Measurements from ENCODE around the gene C6orf89.

Gene C6orf89

DNA sequence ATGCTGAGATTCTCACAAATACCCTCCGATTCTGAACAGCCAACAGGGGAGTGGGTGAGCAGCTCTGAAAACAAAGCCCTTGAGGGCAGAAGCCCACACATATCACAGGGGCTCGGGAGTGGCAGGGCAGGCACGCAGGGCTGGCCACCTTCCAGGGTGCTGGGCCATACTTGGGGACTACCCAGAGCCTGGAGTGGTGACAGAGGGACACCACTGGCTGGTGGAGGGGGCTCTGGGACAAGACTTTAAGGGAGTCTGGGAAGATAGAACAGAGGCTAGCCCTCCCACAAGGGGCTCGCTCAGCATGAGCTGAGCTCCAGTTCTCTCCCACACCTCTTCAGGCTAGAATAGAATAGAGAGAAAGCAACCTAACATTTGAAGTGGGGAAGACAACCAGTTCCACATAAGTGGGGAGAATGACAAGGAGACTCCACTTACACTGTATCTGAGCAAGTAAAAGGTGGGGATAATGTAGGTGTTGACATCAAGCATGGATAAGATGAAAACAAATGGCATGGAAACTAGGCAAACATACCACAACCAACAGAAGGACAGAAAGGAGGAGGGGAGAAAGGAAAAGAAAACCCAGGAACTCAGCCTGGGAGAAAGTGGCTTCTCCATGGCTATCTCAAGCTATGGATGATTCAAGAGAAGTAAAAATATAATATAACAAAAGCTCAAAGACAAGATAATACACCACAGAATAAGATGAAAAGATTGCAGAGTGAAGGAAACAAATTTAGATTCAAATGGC lies 18.1 kb upstream of the C6orf89 start:
- Histone ChIP-seq H3K4me3 (no peak overlapping the region), H3K27ac (no peak overlapping the region), H3K9ac (ENCODE audit: insufficient read length) (no peak overlapping the region), H3K36me3 (ENCODE audit: insufficient read depth, low read length) (peaks cover 90% of the 10 kb centered on the region), H3K9me3 (ENCODE audit: low read depth, low read length) (no peaks in the 10 kb centered on the region)
- TF ChIP-seq EZH2 (IDR thresholded peaks at IDR 0.05): no peak
- DNase-seq (ENCODE audit: low read depth, low spot score): no peak

- Histone ChIP-seq H3K36me3 (ENCODE audit: insufficient read depth, low read length) (peaks cover 58% of the 10 kb centered on the region), H3K9ac (ENCODE audit: insufficient read length) (no peak overlapping the region), H3K4me3 (no peak overlapping the region), H3K27ac (no peak overlapping the region), H3K9me3 (ENCODE audit: low read depth, low read length) (no peaks in the 10 kb centered on the region)
- DNase-seq (ENCODE audit: low read depth, low spot score): no peak
- TF ChIP-seq POLR2AphosphoS5 (IDR thresholded peaks at IDR 0.05; ENCODE audit: borderline replicate concordance, low read depth, low read length) (no peak), EZH2 (IDR thresholded peaks at IDR 0.05) (no peak), FOXP2 (optimal IDR thresholded peaks at IDR 0.05; ENCODE audit: control extremely low read depth, extremely low read length, insufficient read depth) (no peak)
These were observed 14.1 kb upstream of the C6orf89 start for GRCh38 chr6:36871686-36872085.

- no peak overlapping the region for H3K27ac ChIP-seq
- H3K36me3 ChIP-seq (ENCODE audit: insufficient read depth, low read length): peaks cover 44% of the 10 kb centered on the region
- no peaks in the 10 kb centered on the region for H3K9me3 ChIP-seq (ENCODE audit: low read depth, low read length)
- no peak for TF ChIP-seq EZH2 (IDR thresholded peaks at IDR 0.05)
- no peak for TF ChIP-seq POLR2AphosphoS5 (IDR thresholded peaks at IDR 0.05; ENCODE audit: borderline replicate concordance, low read depth, low read length)
- no peak for TF ChIP-seq FOXP2 (optimal IDR thresholded peaks at IDR 0.05; ENCODE audit: control extremely low read depth, extremely low read length, insufficient read depth)
- no peak for DNase-seq (ENCODE audit: low read depth, low spot score)
- peak overlapping the region; percentile 90 for H3K4me3 ChIP-seq
- peak overlapping the region; percentile 98 for H3K9ac ChIP-seq (ENCODE audit: insufficient read length)
These were observed 12.6 kb upstream of the C6orf89 start for GRCh38 chr6:36873115-36873514.

GRCh38 chr6:36873612-36874442 lies 11.9 kb upstream of the C6orf89 start:
- peak overlapping the region; percentile 98 for H3K9ac ChIP-seq (ENCODE audit: insufficient read length)
- H3K9me3 ChIP-seq (ENCODE audit: low read depth, low read length): no peaks in the 10 kb centered on the region
- no peak for DNase-seq (ENCODE audit: low read depth, low spot score)
- peak overlapping the region; percentile 98 for H3K27ac ChIP-seq
- peaks cover 40% of the 10 kb centered on the region for H3K36me3 ChIP-seq (ENCODE audit: insufficient read depth, low read length)
- no peak for TF ChIP-seq EZH2 (IDR thresholded peaks at IDR 0.05)
- no peak for TF ChIP-seq FOXP2 (optimal IDR thresholded peaks at IDR 0.05; ENCODE audit: control extremely low read depth, extremely low read length, insufficient read depth)
- TF ChIP-seq POLR2AphosphoS5 (IDR thresholded peaks at IDR 0.05; ENCODE audit: borderline replicate concordance, low read depth, low read length): no peak
- H3K4me3 ChIP-seq: peak overlapping the region; percentile 90

DNA sequence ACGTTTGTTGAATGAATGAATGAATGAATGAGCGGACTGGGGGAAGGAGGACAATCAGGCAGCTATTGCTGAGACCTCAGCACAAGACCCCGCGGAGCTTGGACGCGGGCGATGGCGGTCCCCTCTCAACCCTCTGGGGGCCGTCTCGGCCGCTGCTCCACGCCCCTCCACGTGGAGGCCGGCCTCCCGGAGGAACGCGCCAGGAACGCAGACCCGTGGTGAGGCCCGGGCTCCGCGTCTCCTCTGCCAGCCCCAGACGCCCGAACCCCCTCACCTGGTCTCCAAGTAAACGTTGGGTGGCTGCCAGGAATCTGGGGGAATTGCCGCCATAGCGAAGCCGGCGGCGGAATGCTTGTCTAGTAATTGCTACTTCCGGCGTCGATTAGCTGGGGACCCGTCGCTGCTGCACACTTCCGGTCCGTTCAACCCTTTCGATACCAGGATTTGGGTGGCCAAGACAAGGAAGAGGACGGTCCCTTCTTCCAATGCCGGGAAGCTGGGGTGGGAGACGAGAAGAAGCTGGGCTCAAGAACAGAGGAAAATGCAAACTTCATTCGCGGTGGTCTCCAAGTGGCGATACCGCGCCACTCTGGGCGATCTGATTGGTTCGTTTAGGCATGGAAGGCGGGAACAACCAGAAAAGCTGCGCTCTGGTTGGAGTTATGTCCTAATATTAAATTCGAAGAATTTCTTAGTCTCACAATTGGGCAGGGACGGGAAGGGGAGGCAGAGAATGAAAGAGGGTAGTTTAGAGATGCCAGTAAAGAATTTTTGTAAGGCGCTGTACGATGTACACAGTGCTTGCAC lies 11.1 kb upstream of the C6orf89 start, which contains the start of gene PPIL1:
PPIL1 (minus strand) TSS at position 361 of the 807 bp plus-strand sequence; CDS start at position 330, 31 bp downstream.
- peaks cover 33% of the 10 kb centered on the region for H3K36me3 ChIP-seq (ENCODE audit: insufficient read depth, low read length)
- TF ChIP-seq FOXP2 (optimal IDR thresholded peaks at IDR 0.05; ENCODE audit: control extremely low read depth, extremely low read length, insufficient read depth) (peak; percentile 27), POLR2AphosphoS5 (IDR thresholded peaks at IDR 0.05; ENCODE audit: borderline replicate concordance, low read depth, low read length) (peak; percentile 82), EZH2 (IDR thresholded peaks at IDR 0.05) (no peak)
- peak within 1 kb of the TSS; percentile 98 for H3K27ac ChIP-seq
- no peaks in the 10 kb centered on the region for H3K9me3 ChIP-seq (ENCODE audit: low read depth, low read length)
- H3K9ac ChIP-seq (ENCODE audit: insufficient read length): peak within 1 kb of the TSS; percentile 98
- peak within 1 kb of the TSS; percentile 90 for H3K4me3 ChIP-seq
- DNase-seq (ENCODE audit: low read depth, low spot score): peak; percentile 92

- no peaks in the 10 kb centered on the region for H3K9me3 ChIP-seq (ENCODE audit: low read depth, low read length)
- TF ChIP-seq POLR2AphosphoS5 (IDR thresholded peaks at IDR 0.05; ENCODE audit: borderline replicate concordance, low read depth, low read length) (no peak), EZH2 (IDR thresholded peaks at IDR 0.05) (no peak), FOXP2 (optimal IDR thresholded peaks at IDR 0.05; ENCODE audit: control extremely low read depth, extremely low read length, insufficient read depth) (no peak)
- H3K36me3 ChIP-seq (ENCODE audit: insufficient read depth, low read length): peaks cover 27% of the 10 kb centered on the region
- no peak for DNase-seq (ENCODE audit: low read depth, low spot score)
- H3K4me3 ChIP-seq: peak overlapping the region; percentile 90
- peak overlapping the region; percentile 98 for H3K9ac ChIP-seq (ENCODE audit: insufficient read length)
- H3K27ac ChIP-seq: peak overlapping the region; percentile 98
These were observed 10.5 kb upstream of the C6orf89 start for GRCh38 chr6:36875250-36875633.

- DNase-seq (ENCODE audit: low read depth, low spot score): no peak
- no peaks in the 10 kb centered on the region for H3K36me3 ChIP-seq (ENCODE audit: insufficient read depth, low read length)
- no peak for TF ChIP-seq POLR2AphosphoS5 (IDR thresholded peaks at IDR 0.05; ENCODE audit: borderline replicate concordance, low read depth, low read length)
- TF ChIP-seq EZH2 (IDR thresholded peaks at IDR 0.05): no peak
- no peak for TF ChIP-seq FOXP2 (optimal IDR thresholded peaks at IDR 0.05; ENCODE audit: control extremely low read depth, extremely low read length, insufficient read depth)
- no peak overlapping the region for H3K9ac ChIP-seq (ENCODE audit: insufficient read length)
- 0 out of 2 replicates have a peak, but pooled peaks cover 2% of the 10 kb centered on the region for H3K9me3 ChIP-seq (ENCODE audit: low read depth, low read length)
- no peak overlapping the region for H3K27ac ChIP-seq
- H3K4me3 ChIP-seq: no peak overlapping the region
These were observed 1.1 kb upstream of the C6orf89 start for GRCh38 chr6:36884610-36885009.

Measured in SK-N-MC (cell line).